Endothelial cell of umbilical vein (primary cell): ENCODE data around the gene ASTN1. TPM values are rescaled to one million over a fixed set of nuclear protein-coding genes. Genes with fewer than 3 reads are reported as not detected.

Experiments
- BruUV-seq: library from RNA; stranded (reverse); fragments of 400-500 nt; replicated peaks from 2 replicates; lab custom pipeline; 2021; lab: Mats Ljungman, UMichigan
- CTCF ChIA-PET: fragments of 300-600, 350-600 bp; sonication (Branson Sonifier 250); formaldehyde crosslinking; loops from one replicate; lab custom pipeline; 2021; ENCODE audit warnings: antibody characterized with exemption, inconsistent platforms; lab: Charles Lee
- POLR2A ChIA-PET: fragments of 300-600, 350-600 bp; sonication (Branson Sonifier 250); formaldehyde crosslinking; loops from one replicate; lab custom pipeline; 2021; ENCODE audit warnings: antibody characterized with exemption, inconsistent platforms; lab: Charles Lee
- DNase-seq: peaks from one replicate; pipeline ENCODE4 v3.0.0-alpha.2; 2011; ENCODE audit warnings: low read depth, low spot score
- FAIRE-seq: peaks from 2 replicates; lab custom pipeline; 2011; peaks lifted over from hg19 to GRCh38; lab: Jason Lieb, UNC
- H2AFZ ChIP-seq: 2 replicates; pipeline ENCODE4 v1.6.0; 2012; ENCODE audit warnings: low read depth, low read length, control low read depth, inconsistent platforms
- H3K27ac ChIP-seq: 2 replicates; pipeline ENCODE4 v1.5.1; 2011; ENCODE audit warnings: low read depth, mild to moderate bottlenecking, control low read depth, low read length, moderate library complexity; ENCODE audit not compliant: insufficient read depth
- H3K27me3 ChIP-seq, 2 experiments: 2 replicates each; pipeline versions ENCODE4 v1.6.0 to v1.6.1; 2011; ENCODE audit warnings: low read length in 2 of 2, mixed read lengths in 1 of 2; ENCODE audit not compliant: control insufficient read depth in 2 of 2, insufficient read depth in 2 of 2
- H3K36me3 ChIP-seq, 2 experiments: 2 replicates in 1 of 2; 3 replicates in 1 of 2; pipeline ENCODE4 v1.5.1; 2011; ENCODE audit warnings: low read length in 2 of 2, mild to moderate bottlenecking in 1 of 2, moderate library complexity in 1 of 2; ENCODE audit not compliant: control insufficient read depth in 2 of 2, insufficient read depth in 2 of 2; ENCODE audit errors: extremely low read depth in 1 of 2
- H3K4me1 ChIP-seq: 3 replicates; pipeline ENCODE4 v1.5.1; 2011; ENCODE audit warnings: mild to moderate bottlenecking, low read length; ENCODE audit not compliant: control insufficient read depth, insufficient read depth; ENCODE audit errors: extremely low read depth
- H3K4me2 ChIP-seq: 2 replicates; pipeline ENCODE4 v1.6.1; 2011; ENCODE audit warnings: low read length, control low read depth, mixed read lengths; ENCODE audit not compliant: insufficient read depth
- H3K4me3 ChIP-seq, 3 experiments: fragments of 200-600 bp in 1 of 3; sonication (generic), shearing (Covaris generic) in 1 of 3; replicated peaks in 1 of 3; 2 replicates each; pipeline ENCODE4 v1.5.1; 2011 to 2016; ENCODE audit warnings: control low read depth in 3 of 3, low read length in 3 of 3, mild to moderate bottlenecking in 2 of 3, inconsistent platforms in 1 of 3, low read depth in 1 of 3, moderate library complexity in 1 of 3; ENCODE audit not compliant: insufficient read depth in 1 of 3
- H3K79me2 ChIP-seq: 2 replicates; pipeline ENCODE4 v1.6.0; 2012; ENCODE audit warnings: low read length, inconsistent platforms; ENCODE audit not compliant: control insufficient read depth, insufficient read depth
- H3K9ac ChIP-seq: replicated peaks from 2 replicates; pipeline ENCODE3; 2011; ENCODE audit warnings: low read length, control low read depth; ENCODE audit not compliant: insufficient read depth; ENCODE audit errors: extremely low read depth
- H3K9me1 ChIP-seq: replicated peaks from 3 replicates; pipeline ENCODE4 v1.6.0; 2011; ENCODE audit warnings: mild to moderate bottlenecking, low read length; ENCODE audit not compliant: control insufficient read depth, insufficient read depth; ENCODE audit errors: extremely low read depth
- H3K9me3 ChIP-seq: replicated peaks from 2 replicates; pipeline ENCODE4 v1.5.1; 2012; ENCODE audit warnings: low read length, inconsistent platforms; ENCODE audit not compliant: control insufficient read depth, insufficient read depth
- H4K20me1 ChIP-seq: replicated peaks from 2 replicates; pipeline ENCODE3; 2011; ENCODE audit warnings: mild to moderate bottlenecking, low read length; ENCODE audit not compliant: control insufficient read depth, insufficient read depth; ENCODE audit errors: extremely low read depth
- EZH2 ChIP-seq: IDR thresholded peaks from 2 replicates; pipeline ENCODE4 v1.6.1; 2012; ENCODE audit warnings: borderline replicate concordance, low read depth, mild to moderate bottlenecking, moderate library complexity, low read length, inconsistent platforms; ENCODE audit not compliant: severe bottlenecking
- GATA2 ChIP-seq: IDR thresholded peaks from 2 replicates; pipeline ENCODE4 v1.7.0; 2011; ENCODE audit warnings: low read depth, mild to moderate bottlenecking, moderate library complexity, mixed read lengths, low read length; ENCODE audit not compliant: insufficient read length, insufficient read depth
- JUN ChIP-seq: IDR thresholded peaks from 2 replicates; pipeline ENCODE4 v1.6.1; 2011; ENCODE audit warnings: borderline replicate concordance, low read depth; ENCODE audit not compliant: insufficient read length, insufficient read depth
- MYC ChIP-seq: IDR thresholded peaks from one replicate; pipeline ENCODE4 v1.6.1; 2011; ENCODE audit warnings: mild to moderate bottlenecking, low read depth, low read length
- POLR2AphosphoS5 ChIP-seq: IDR thresholded peaks from 2 replicates; pipeline ENCODE4 v1.6.1; 2012; ENCODE audit warnings: low read depth, mild to moderate bottlenecking, control low read depth, low read length, moderate library complexity; ENCODE audit not compliant: insufficient read depth
- dilution Hi-C: fragments of 300-500 bp; cut with MboI; formaldehyde crosslinking; loops from one replicate; pipeline ENCODE4 v1.15.0; 2019; ENCODE audit warnings: low sequenced_read_pairs; ENCODE audit not compliant: extremely low pct_ligation_motif_present
- intact Hi-C: fragments of 100-400 bp; cut with micrococcal nuclease; formaldehyde crosslinking; loops from one replicate; pipeline ENCODE4 v1.10.0; 2022
- polyA plus RNA-seq, 4 experiments: library from polyadenylated mRNA; depleted of rRNA in 3 of 4; stranded (reverse) in 3 of 4; unstranded in 1 of 4; fragments of >200 nt; gene quantifications; 2 replicates each; pipeline versions ENCODE4 v1.2.1 to v1.2.3, GENCODE V29; 2011 to 2012; ENCODE audit warnings: missing spikeins in 1 of 4
- total RNA-seq: library from RNA; stranded (reverse); gene quantifications from 2 replicates; pipeline ENCODE4 v1.2.3, GENCODE V29; 2021
- TF ChIP-seq, protein P1 (sequence below): IDR thresholded peaks from 2 replicates; pipeline ENCODE4 v1.6.1; 2011; ENCODE audit not compliant: insufficient read depth, insufficient read length
- TF ChIP-seq, protein P2 (sequence below), 2 donors: IDR thresholded peaks; 1 replicate in 1 of 2; 2 replicates in 1 of 2; pipeline ENCODE4 v1.5.1; 2011; ENCODE audit warnings: low read length in 2 of 2, mild to moderate bottlenecking in 2 of 2, moderate library complexity in 2 of 2, control low read depth in 1 of 2, inconsistent platforms in 1 of 2, low read depth in 1 of 2; ENCODE audit not compliant: insufficient read depth in 1 of 2; ENCODE audit errors: extremely low read depth in 1 of 2

Gene ASTN1
- total and polyA plus RNA-seq, 2 donors (not counting 3 experiments of a cell fraction or from before 2014, with no cell fraction given) = 0.04 TPM; not detected in 1

DNA sequence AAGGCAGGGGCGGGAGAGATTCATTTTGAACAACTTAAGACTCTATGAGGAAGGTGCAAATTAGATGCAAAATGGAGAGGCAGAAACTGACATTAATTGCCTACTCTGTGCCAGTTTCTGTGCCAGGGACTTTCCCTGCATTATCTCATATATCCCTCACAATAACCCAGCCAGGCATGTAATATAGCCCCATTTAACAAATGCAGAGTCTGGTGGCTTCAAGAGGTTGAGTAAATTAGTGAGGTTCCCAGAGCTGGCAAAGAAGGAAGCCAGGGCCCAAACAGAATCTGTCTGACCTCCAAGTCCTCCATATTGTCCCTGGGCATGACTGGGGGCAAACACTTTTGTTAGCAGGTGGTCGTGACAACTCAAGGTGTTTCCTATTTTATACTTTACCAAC is 199.8 kb downstream of the ASTN1 start:
- Histone ChIP-seq H3K27ac (no peak overlapping the region), H3K36me3 (no peaks in the 10 kb centered on the region), H3K27me3 (no peaks in the 10 kb centered on the region), H3K9me1 (no peaks in the 10 kb centered on the region), H3K79me2 (no peaks in the 10 kb centered on the region), H3K4me1 (no peaks in the 10 kb centered on the region), H3K4me2 (no peak overlapping the region), H3K9ac (no peak overlapping the region), H2AFZ (no peak overlapping the region), H4K20me1 (no peaks in the 10 kb centered on the region), H3K4me3 (no peak overlapping the region), H3K9me3 (no peaks in the 10 kb centered on the region)
- intact Hi-C loops = no loop called here
- FAIRE-seq = no peak
- TF ChIP-seq, protein P1, sequence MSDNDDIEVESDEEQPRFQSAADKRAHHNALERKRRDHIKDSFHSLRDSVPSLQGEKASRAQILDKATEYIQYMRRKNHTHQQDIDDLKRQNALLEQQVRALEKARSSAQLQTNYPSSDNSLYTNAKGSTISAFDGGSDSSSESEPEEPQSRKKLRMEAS = no peak
- no peak for TF ChIP-seq GATA2
- TF ChIP-seq POLR2AphosphoS5 = no peak
- TF ChIP-seq MYC = no peak
- no peak for TF ChIP-seq JUN
- TF ChIP-seq, protein P2, sequence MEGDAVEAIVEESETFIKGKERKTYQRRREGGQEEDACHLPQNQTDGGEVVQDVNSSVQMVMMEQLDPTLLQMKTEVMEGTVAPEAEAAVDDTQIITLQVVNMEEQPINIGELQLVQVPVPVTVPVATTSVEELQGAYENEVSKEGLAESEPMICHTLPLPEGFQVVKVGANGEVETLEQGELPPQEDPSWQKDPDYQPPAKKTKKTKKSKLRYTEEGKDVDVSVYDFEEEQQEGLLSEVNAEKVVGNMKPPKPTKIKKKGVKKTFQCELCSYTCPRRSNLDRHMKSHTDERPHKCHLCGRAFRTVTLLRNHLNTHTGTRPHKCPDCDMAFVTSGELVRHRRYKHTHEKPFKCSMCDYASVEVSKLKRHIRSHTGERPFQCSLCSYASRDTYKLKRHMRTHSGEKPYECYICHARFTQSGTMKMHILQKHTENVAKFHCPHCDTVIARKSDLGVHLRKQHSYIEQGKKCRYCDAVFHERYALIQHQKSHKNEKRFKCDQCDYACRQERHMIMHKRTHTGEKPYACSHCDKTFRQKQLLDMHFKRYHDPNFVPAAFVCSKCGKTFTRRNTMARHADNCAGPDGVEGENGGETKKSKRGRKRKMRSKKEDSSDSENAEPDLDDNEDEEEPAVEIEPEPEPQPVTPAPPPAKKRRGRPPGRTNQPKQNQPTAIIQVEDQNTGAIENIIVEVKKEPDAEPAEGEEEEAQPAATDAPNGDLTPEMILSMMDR (IDR thresholded peaks at IDR 0.05; ENCODE audit: extremely low read depth in 1 of 2, insufficient read depth in 1 of 2, low read depth in 1 of 2, low read length in 2 of 2) = no peak
- no peak for TF ChIP-seq EZH2
- no peak for DNase-seq
- dilution Hi-C loops = no loop called here
- ChIA-PET CTCF (no interaction called here), POLR2A (no interaction called here)
- no TSS peak for BruUV-seq
